HL-60 (cell line): ENCODE results near the gene CNTN5.

Experiments
- CTCF ChIP-seq: IDR thresholded peaks from one replicate; pipeline ENCODE4 v1.5.1; 2011; ENCODE audit warnings: low read length, control low read depth, inconsistent platforms; ENCODE audit not compliant: insufficient read depth
- GABPA ChIP-seq: IDR thresholded peaks from 2 replicates; pipeline ENCODE4 v1.6.1; 2012; ENCODE audit warnings: low read depth
- POLR2AphosphoS5 ChIP-seq: IDR thresholded peaks from 2 replicates; pipeline ENCODE4 v1.6.1; 2012; ENCODE audit warnings: low read depth
- REST ChIP-seq: IDR thresholded peaks from 2 replicates; pipeline ENCODE4 v1.6.1; 2012; ENCODE audit warnings: low read depth; ENCODE audit not compliant: insufficient replicate concordance

GRCh38 chr11:99015634-99016454 is 4.9 kb upstream of the CNTN5 start:
- peak; percentile 70 for TF ChIP-seq CTCF
- no peak for TF ChIP-seq POLR2AphosphoS5
- TF ChIP-seq REST: no peak
- TF ChIP-seq GABPA: no peak
